Body of pancreas (tissue), 4 donors: ENCODE data around the gene GRIK1. TPM values are rescaled to one million over a fixed set of nuclear protein-coding genes. Genes with fewer than 3 reads are reported as not detected.

ENCODE experiments used
- ATAC-seq: fragments of 150-250 bp; one replicate; pipeline ENCODE4 v1.9.1; 2016
- DNase-seq, 4 donors: peaks; one replicate each; pipeline ENCODE4 v3.0.0-alpha.2; 2019
- H3K27ac ChIP-seq, 4 donors: fragments of 200-600 bp; sonication (generic); 1 replicate in 3 of 4; 2 replicates in 1 of 4; pipeline versions ENCODE4 v1.5.1 to v1.6.1; 2016 to 2019; ENCODE audit warnings: mild to moderate bottlenecking in 1 of 4, mixed read lengths in 1 of 4, moderate library complexity in 1 of 4
- H3K27me3 ChIP-seq, 2 donors: fragments of 200-600 bp; sonication (generic); one replicate each; pipeline ENCODE4 v1.6.0; 2016; ENCODE audit warnings: mild to moderate bottlenecking in 1 of 2
- H3K36me3 ChIP-seq, 2 donors: fragments of 200-600 bp; sonication (generic); replicated peaks in 1 of 2; 2 replicates each; pipeline ENCODE4 v1.5.1; 2016; ENCODE audit warnings: low read depth in 2 of 2; ENCODE audit not compliant: insufficient read depth in 1 of 2
- H3K4me1 ChIP-seq: fragments of 200-600 bp; sonication (generic); one replicate; pipeline ENCODE4 v1.6.0; 2016
- H3K4me3 ChIP-seq, 2 donors: fragments of 200-600 bp; sonication (generic); 1 replicate in 1 of 2; 2 replicates in 1 of 2; pipeline ENCODE4 v1.5.1; 2016 to 2019
- H3K9me3 ChIP-seq, 3 donors: fragments of 200-600 bp; sonication (generic); 1 replicate in 2 of 3; 2 replicates in 1 of 3; pipeline ENCODE4 v1.5.1; 2016
- POLR2A ChIP-seq, 3 donors: fragments of 450-650 bp; IDR thresholded peaks; one replicate each; pipeline ENCODE4 v1.6.1; 2016; ENCODE audit warnings: antibody characterized with exemption in 3 of 3, mild to moderate bottlenecking in 2 of 3
- WGBS, 2 donors: methylation state at CpG; one replicate each; pipeline ENCODE4 v1.1.5; 2017; 5-methylcytosine and 5-hydroxymethylcytosine counted together
- intact Hi-C: fragments of 100-400 bp; cut with DNase I; formaldehyde crosslinking; loops from one replicate; pipeline ENCODE4 v1.15.1; 2023
- total RNA-seq, 2 donors: library from RNA; depleted of rRNA; stranded (reverse); fragments of >200 nt; gene quantifications; one replicate each; pipeline ENCODE4 v1.1.0, GENCODE V29; 2016
- TF ChIP-seq, protein P1 (sequence below), 7 experiments: fragments of 450-650 bp in 4 of 7; fragments of 200-600 bp in 3 of 7; sonication (generic) in 3 of 7; IDR thresholded peaks; one replicate each; pipeline ENCODE4 v1.5.1; 2016 to 2019; ENCODE audit warnings: antibody characterized with exemption in 7 of 7

Gene GRIK1
- total RNA-seq, 2 donors from 2014 or later: 0.66 TPM; not detected in 1

DNA sequence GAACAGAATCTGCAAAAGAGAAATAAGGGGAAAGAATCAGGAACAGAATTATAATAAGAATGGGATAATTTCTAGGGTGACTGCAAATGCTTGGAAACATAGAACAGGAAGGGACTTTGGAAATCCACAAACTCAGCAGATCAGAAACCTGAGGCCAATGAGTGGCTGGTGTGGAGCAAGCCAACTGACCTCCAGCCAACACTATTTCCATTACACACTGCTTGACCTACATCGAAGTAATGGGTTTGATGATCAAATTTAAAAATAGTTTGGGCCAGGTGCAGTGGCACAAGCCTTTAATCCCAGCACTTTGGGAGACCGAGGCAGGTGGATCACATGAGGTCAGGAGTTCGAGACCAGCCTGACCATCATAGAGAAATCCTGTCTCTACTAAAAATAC is 284.9 kb downstream of the GRIK1 start:
- TF ChIP-seq, protein P1, sequence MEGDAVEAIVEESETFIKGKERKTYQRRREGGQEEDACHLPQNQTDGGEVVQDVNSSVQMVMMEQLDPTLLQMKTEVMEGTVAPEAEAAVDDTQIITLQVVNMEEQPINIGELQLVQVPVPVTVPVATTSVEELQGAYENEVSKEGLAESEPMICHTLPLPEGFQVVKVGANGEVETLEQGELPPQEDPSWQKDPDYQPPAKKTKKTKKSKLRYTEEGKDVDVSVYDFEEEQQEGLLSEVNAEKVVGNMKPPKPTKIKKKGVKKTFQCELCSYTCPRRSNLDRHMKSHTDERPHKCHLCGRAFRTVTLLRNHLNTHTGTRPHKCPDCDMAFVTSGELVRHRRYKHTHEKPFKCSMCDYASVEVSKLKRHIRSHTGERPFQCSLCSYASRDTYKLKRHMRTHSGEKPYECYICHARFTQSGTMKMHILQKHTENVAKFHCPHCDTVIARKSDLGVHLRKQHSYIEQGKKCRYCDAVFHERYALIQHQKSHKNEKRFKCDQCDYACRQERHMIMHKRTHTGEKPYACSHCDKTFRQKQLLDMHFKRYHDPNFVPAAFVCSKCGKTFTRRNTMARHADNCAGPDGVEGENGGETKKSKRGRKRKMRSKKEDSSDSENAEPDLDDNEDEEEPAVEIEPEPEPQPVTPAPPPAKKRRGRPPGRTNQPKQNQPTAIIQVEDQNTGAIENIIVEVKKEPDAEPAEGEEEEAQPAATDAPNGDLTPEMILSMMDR (IDR thresholded peaks at IDR 0.05): no peak
- no peak for TF ChIP-seq POLR2A (IDR thresholded peaks at IDR 0.05)
- intact Hi-C loops: no loop called here
- Histone ChIP-seq H3K27ac (no peak overlapping the region), H3K36me3 (no peaks in the 10 kb centered on the region), H3K9me3 (no peaks in the 10 kb centered on the region), H3K4me1 (peaks cover 21% of the 10 kb centered on the region), H3K27me3 (no peaks in the 10 kb centered on the region), H3K4me3 (no peak overlapping the region)
- DNase-seq (no peak), ATAC-seq (no peak)
- WGBS, 2 donors: 75 to 83% methylated on average over 3 of the region's 3 CpGs

DNA sequence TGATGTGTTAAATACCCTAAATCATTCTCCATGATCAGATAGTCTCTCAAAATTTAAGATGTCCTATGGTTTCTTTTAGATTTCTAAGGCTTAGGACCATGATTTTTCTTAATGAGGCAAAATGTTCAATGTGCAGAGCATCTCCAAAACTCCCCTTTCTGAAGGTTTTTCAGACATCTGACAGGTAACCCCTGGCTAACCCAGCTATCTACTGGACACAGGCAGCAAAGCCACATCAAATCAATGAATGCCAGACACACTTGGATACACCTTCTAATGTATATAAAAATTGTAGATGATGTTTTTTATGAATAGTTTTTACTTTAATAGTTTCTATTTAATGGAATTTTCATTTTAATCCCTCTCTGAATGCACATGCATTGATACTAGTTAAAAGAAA is 285.6 kb downstream of the GRIK1 start:
- H3K4me1 ChIP-seq: peaks cover 21% of the 10 kb centered on the region
- H3K27ac ChIP-seq: no peak overlapping the region
- TF ChIP-seq, protein P1 (IDR thresholded peaks at IDR 0.05): no peak
- TF ChIP-seq POLR2A (IDR thresholded peaks at IDR 0.05): no peak
- no peaks in the 10 kb centered on the region for H3K36me3 ChIP-seq
- no peak for ATAC-seq
- DNase-seq: no peak
- intact Hi-C loops: no loop called here
- no peak overlapping the region for H3K4me3 ChIP-seq
- H3K27me3 ChIP-seq: no peaks in the 10 kb centered on the region
- H3K9me3 ChIP-seq: no peaks in the 10 kb centered on the region

DNA sequence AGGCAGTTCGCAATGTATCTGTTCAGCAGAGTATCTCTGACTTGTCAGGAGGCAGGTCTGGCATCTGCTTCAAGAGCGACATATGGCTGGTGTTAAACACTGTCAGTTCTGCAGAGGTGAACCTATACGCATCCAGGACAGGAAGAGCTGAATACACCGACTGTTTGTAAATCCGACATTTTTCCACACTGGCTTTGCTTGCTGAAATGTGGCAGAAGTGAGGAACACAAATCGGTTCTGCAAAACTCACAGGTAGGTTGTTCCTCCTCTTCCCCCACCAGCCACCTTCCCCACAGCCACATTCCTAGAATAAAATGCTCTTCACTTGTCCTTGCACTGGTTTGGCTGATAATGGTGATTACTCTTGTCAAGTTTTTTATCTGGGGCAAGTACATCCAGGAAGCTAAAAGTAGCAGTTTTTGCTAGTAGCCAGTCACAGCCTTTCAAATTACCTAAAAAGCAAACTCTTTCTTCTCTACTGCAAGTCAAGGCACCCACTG is 289.2 kb downstream of the GRIK1 start:
- Histone ChIP-seq H3K27ac (no peak overlapping the region), H3K4me3 (no peak overlapping the region), H3K36me3 (no peaks in the 10 kb centered on the region), H3K27me3 (no peaks in the 10 kb centered on the region), H3K4me1 (no peaks in the 10 kb centered on the region), H3K9me3 (no peaks in the 10 kb centered on the region)
- DNase-seq: no peak
- intact Hi-C loops: no loop called here
- ATAC-seq: no peak
- TF ChIP-seq, protein P1 (IDR thresholded peaks at IDR 0.05): no peak
- TF ChIP-seq POLR2A (IDR thresholded peaks at IDR 0.05): no peak
- 84 to 90% methylated on average over 6 of the region's 6 CpGs for WGBS, 2 donors

DNA sequence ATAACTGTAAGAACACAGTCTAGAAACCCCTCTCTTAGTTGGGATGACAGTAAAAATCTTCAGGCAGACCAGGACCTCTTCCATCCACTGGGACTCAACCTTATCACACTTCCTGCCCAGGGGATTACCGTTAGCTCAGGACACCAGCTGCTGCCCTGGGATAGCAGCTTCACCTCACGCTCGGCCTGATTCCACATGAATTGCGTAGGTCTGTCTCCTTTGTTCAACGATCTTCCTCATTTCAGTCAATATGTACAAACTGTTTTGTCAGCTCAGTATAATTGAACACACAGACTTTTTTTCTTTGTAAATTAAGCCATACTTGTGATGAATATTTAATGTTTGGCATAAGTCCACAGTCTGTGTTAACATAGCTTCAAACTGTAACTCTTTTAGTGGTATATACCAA is 290.4 kb downstream of the GRIK1 start:
- TF ChIP-seq, protein P1 (IDR thresholded peaks at IDR 0.05): no peak
- Histone ChIP-seq H3K27ac (no peak overlapping the region), H3K27me3 (no peaks in the 10 kb centered on the region), H3K9me3 (no peaks in the 10 kb centered on the region), H3K36me3 (no peaks in the 10 kb centered on the region), H3K4me1 (no peaks in the 10 kb centered on the region), H3K4me3 (no peak overlapping the region)
- ATAC-seq: no peak
- WGBS, 2 donors: 68 to 86% methylated on average over 5 of the region's 5 CpGs
- no peak for DNase-seq
- intact Hi-C loops: no loop called here

DNA sequence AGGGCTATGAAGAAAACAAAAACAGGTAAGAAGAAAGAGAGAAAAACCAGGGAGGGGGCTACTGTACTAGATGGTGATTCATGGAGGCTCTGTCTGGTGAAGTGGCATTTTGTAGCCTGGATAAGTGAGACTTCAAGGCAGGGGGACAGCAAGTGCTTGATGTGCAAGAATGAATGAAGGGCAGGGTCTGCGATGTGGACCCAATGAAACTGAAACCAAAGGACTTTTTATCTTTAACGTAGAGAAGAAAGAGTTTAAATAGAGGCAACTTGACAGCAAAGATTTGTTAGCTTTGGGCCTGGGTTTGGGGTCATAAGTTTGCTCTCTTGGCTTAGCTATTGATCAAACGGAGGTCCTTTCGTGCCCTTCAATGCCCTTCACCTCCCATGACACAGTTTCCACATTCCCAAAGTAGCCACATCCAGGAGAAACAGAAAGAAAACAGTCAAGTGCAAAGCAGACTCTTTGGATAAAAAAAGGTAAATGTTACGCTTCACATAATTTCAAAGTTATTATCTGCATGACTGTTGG is 291.0 kb downstream of the GRIK1 start:
- no peaks in the 10 kb centered on the region for H3K9me3 ChIP-seq
- intact Hi-C loops: no loop called here

More for the DNA sequence above, 291.0 kb downstream of the GRIK1 start:
- TF ChIP-seq, protein P1 (IDR thresholded peaks at IDR 0.05): no peak
- TF ChIP-seq POLR2A (IDR thresholded peaks at IDR 0.05): no peak
- Histone ChIP-seq H3K4me3 (no peak overlapping the region), H3K36me3 (no peaks in the 10 kb centered on the region), H3K4me1 (no peaks in the 10 kb centered on the region), H3K27me3 (no peaks in the 10 kb centered on the region), H3K27ac (no peak overlapping the region)
- ATAC-seq (no peak), DNase-seq (no peak)
- WGBS, 2 donors: 83 to 86% methylated on average over 5 of the region's 5 CpGs
